ENCODE data around the gene PBRM1. TPM values are rescaled to one million over a fixed set of nuclear protein-coding genes. Genes with fewer than 3 reads are reported as not detected.

Gene PBRM1
- total and polyA plus RNA-seq, 2 of the 13 experiments (the other 11 are each of a cell fraction or from before 2014, with no cell fraction given): 10.9 to 33.2 TPM

DNA sequence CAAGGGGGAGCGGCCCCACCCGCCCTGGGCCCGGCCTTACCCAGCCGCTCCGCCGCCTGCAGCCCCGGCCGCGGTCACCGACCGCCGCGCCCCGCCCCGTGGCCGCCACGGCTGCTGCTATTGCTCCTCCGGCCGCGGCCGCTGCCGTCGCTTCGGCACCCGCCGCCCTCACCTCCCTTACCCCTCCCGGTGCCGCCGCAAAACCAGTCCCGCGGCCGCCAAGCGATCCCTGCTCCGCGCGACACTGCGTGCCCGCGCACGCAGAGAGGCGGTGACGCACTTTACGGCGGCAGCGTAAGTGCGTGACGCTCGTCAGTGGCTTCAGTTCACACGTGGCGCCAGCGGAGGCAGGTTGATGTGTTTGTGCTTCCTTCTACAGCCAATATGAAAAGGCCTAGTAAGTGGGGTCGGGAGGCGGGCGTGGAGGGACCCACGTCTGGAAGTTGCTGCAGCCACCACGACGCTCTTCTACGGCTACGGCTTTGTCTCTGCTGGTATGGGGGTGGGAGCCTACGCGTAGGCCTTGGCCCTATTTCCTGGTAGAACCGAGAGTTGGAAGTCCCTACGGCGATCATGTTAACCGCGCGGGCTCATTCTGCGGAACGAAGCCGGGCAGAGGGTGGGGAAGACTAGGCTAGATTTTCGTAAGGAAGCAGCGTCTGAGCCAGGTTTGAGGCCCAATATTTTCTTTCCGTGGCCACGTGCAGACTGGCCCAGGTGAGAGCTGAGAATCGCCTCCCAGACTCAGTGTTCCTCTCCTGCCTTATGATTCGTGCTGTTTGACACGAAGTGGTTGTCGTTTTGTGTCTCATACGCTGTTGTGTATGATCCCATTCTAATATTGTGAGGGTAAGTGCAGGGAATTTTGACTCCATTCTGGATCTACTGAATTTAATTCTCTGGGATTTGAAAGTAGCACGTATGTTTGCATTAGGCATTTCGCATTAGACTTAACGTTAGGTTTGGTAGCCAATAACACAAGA lies at the start of gene PBRM1, which contains the start of gene GNL3 (continued):
- TF ChIP-seq, protein P1, sequence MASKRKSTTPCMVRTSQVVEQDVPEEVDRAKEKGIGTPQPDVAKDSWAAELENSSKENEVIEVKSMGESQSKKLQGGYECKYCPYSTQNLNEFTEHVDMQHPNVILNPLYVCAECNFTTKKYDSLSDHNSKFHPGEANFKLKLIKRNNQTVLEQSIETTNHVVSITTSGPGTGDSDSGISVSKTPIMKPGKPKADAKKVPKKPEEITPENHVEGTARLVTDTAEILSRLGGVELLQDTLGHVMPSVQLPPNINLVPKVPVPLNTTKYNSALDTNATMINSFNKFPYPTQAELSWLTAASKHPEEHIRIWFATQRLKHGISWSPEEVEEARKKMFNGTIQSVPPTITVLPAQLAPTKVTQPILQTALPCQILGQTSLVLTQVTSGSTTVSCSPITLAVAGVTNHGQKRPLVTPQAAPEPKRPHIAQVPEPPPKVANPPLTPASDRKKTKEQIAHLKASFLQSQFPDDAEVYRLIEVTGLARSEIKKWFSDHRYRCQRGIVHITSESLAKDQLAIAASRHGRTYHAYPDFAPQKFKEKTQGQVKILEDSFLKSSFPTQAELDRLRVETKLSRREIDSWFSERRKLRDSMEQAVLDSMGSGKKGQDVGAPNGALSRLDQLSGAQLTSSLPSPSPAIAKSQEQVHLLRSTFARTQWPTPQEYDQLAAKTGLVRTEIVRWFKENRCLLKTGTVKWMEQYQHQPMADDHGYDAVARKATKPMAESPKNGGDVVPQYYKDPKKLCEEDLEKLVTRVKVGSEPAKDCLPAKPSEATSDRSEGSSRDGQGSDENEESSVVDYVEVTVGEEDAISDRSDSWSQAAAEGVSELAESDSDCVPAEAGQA (IDR thresholded peaks at IDR 0.05; ENCODE audit: low read depth): peak; percentile 74; the same call in 1 of the 2 replicates
- TF ChIP-seq, protein P1 (CRISPR knock-in tag; IDR thresholded peaks at IDR 0.05; ENCODE audit: borderline replicate concordance): no peak
- TF ChIP-seq, protein P2, sequence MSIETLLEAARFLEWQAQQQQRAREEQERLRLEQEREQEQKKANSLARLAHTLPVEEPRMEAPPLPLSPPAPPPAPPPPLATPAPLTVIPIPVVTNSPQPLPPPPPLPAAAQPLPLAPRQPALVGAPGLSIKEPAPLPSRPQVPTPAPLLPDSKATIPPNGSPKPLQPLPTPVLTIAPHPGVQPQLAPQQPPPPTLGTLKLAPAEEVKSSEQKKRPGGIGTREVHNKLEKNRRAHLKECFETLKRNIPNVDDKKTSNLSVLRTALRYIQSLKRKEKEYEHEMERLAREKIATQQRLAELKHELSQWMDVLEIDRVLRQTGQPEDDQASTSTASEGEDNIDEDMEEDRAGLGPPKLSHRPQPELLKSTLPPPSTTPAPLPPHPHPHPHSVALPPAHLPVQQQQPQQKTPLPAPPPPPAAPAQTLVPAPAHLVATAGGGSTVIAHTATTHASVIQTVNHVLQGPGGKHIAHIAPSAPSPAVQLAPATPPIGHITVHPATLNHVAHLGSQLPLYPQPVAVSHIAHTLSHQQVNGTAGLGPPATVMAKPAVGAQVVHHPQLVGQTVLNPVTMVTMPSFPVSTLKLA (IDR thresholded peaks at IDR 0.05): peak; percentile 94
- TF ChIP-seq TAF15 (IDR thresholded peaks at IDR 0.05; ENCODE audit: low read depth, low read length, poor library complexity, severe bottlenecking): no peak
- TF ChIP-seq, protein P3, sequence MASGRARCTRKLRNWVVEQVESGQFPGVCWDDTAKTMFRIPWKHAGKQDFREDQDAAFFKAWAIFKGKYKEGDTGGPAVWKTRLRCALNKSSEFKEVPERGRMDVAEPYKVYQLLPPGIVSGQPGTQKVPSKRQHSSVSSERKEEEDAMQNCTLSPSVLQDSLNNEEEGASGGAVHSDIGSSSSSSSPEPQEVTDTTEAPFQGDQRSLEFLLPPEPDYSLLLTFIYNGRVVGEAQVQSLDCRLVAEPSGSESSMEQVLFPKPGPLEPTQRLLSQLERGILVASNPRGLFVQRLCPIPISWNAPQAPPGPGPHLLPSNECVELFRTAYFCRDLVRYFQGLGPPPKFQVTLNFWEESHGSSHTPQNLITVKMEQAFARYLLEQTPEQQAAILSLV (CRISPR knock-in tag; IDR thresholded peaks at IDR 0.05; ENCODE audit: borderline replicate concordance): peak; percentile 87
- TF ChIP-seq, protein P4, sequence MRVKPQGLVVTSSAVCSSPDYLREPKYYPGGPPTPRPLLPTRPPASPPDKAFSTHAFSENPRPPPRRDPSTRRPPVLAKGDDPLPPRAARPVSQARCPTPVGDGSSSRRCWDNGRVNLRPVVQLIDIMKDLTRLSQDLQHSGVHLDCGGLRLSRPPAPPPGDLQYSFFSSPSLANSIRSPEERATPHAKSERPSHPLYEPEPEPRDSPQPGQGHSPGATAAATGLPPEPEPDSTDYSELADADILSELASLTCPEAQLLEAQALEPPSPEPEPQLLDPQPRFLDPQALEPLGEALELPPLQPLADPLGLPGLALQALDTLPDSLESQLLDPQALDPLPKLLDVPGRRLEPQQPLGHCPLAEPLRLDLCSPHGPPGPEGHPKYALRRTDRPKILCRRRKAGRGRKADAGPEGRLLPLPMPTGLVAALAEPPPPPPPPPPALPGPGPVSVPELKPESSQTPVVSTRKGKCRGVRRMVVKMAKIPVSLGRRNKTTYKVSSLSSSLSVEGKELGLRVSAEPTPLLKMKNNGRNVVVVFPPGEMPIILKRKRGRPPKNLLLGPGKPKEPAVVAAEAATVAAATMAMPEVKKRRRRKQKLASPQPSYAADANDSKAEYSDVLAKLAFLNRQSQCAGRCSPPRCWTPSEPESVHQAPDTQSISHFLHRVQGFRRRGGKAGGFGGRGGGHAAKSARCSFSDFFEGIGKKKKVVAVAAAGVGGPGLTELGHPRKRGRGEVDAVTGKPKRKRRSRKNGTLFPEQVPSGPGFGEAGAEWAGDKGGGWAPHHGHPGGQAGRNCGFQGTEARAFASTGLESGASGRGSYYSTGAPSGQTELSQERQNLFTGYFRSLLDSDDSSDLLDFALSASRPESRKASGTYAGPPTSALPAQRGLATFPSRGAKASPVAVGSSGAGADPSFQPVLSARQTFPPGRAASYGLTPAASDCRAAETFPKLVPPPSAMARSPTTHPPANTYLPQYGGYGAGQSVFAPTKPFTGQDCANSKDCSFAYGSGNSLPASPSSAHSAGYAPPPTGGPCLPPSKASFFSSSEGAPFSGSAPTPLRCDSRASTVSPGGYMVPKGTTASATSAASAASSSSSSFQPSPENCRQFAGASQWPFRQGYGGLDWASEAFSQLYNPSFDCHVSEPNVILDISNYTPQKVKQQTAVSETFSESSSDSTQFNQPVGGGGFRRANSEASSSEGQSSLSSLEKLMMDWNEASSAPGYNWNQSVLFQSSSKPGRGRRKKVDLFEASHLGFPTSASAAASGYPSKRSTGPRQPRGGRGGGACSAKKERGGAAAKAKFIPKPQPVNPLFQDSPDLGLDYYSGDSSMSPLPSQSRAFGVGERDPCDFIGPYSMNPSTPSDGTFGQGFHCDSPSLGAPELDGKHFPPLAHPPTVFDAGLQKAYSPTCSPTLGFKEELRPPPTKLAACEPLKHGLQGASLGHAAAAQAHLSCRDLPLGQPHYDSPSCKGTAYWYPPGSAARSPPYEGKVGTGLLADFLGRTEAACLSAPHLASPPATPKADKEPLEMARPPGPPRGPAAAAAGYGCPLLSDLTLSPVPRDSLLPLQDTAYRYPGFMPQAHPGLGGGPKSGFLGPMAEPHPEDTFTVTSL (CRISPR knock-in tag; IDR thresholded peaks at IDR 0.05; ENCODE audit: borderline replicate concordance): 0 out of 2 replicates have a peak, but pooled peaks have one; percentile 50
- TF ChIP-seq ZSCAN30 (CRISPR knock-in tag; IDR thresholded peaks at IDR 0.05): no peak
- TF ChIP-seq, protein P5, sequence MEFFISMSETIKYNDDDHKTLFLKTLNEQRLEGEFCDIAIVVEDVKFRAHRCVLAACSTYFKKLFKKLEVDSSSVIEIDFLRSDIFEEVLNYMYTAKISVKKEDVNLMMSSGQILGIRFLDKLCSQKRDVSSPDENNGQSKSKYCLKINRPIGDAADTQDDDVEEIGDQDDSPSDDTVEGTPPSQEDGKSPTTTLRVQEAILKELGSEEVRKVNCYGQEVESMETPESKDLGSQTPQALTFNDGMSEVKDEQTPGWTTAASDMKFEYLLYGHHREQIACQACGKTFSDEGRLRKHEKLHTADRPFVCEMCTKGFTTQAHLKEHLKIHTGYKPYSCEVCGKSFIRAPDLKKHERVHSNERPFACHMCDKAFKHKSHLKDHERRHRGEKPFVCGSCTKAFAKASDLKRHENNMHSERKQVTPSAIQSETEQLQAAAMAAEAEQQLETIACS (CRISPR knock-in tag; IDR thresholded peaks at IDR 0.05): peak; percentile 99
- no peak for TF ChIP-seq ZNF10 (CRISPR knock-in tag; IDR thresholded peaks at IDR 0.05; ENCODE audit: borderline replicate concordance, low read depth)
- no peak for TF ChIP-seq ZFYVE20 (CRISPR knock-in tag; IDR thresholded peaks at IDR 0.05; ENCODE audit: borderline replicate concordance, low read depth)
